ENCODE results near the gene CNTN3.

Gene CNTN3

DNA sequence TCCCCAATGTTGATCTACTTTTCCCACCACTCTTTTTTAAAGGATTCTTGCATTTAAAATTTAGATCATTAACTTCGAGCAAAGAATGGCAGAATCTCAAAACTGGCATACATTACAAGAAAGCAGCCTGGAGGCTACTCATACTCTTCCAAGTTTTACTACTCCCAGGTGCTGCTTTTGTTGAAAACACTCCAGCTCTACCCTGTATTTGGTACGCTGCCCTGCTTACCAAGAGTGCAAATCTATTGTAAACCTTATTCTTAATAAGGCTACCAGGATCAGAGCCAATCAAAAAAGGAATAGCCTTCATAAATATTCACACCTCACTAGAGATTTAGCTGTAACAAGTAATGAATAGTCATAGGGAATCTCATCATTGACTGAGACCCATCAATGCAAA lies 11.6 kb upstream of the CNTN3 start:
- no peak overlapping the region for H2AFZ ChIP-seq (ENCODE audit: low read length)
- H3K79me2 ChIP-seq (ENCODE audit: low read length): no peaks in the 10 kb centered on the region
- no peaks in the 10 kb centered on the region for H3K4me1 ChIP-seq (ENCODE audit: low read length)
- TF ChIP-seq, protein P1, sequence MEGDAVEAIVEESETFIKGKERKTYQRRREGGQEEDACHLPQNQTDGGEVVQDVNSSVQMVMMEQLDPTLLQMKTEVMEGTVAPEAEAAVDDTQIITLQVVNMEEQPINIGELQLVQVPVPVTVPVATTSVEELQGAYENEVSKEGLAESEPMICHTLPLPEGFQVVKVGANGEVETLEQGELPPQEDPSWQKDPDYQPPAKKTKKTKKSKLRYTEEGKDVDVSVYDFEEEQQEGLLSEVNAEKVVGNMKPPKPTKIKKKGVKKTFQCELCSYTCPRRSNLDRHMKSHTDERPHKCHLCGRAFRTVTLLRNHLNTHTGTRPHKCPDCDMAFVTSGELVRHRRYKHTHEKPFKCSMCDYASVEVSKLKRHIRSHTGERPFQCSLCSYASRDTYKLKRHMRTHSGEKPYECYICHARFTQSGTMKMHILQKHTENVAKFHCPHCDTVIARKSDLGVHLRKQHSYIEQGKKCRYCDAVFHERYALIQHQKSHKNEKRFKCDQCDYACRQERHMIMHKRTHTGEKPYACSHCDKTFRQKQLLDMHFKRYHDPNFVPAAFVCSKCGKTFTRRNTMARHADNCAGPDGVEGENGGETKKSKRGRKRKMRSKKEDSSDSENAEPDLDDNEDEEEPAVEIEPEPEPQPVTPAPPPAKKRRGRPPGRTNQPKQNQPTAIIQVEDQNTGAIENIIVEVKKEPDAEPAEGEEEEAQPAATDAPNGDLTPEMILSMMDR (IDR thresholded peaks at IDR 0.05; ENCODE audit: low read length): no peak
- TF ChIP-seq EZH2 (optimal IDR thresholded peaks at IDR 0.05; ENCODE audit: low read depth, low read length): no peak
- TF ChIP-seq EZH2phosphoT487 (IDR thresholded peaks at IDR 0.05; ENCODE audit: low read length): no peak
- H3K27ac ChIP-seq (ENCODE audit: low read length): no peak overlapping the region
- no peaks in the 10 kb centered on the region for H4K20me1 ChIP-seq (ENCODE audit: insufficient read depth, low read length)
- H3K9me2 ChIP-seq (replicated peaks; ENCODE audit: insufficient read depth, low read length): no peaks in the 10 kb centered on the region
- H3K9ac ChIP-seq (ENCODE audit: low read length): no peak overlapping the region
- no peak for DNase-seq
- no peaks in the 10 kb centered on the region for H3K27me3 ChIP-seq (replicated peaks; ENCODE audit: insufficient read depth, low read length)
- H3K4me2 ChIP-seq (ENCODE audit: low read depth, low read length): no peak overlapping the region
- no peaks in the 10 kb centered on the region for H3F3A ChIP-seq (ENCODE audit: insufficient read depth, low read length)
- H3K9me3 ChIP-seq (replicated peaks; ENCODE audit: insufficient read depth, low read length): no peaks in the 10 kb centered on the region
- H3K36me3 ChIP-seq (replicated peaks; ENCODE audit: insufficient read depth, low read length): no peaks in the 10 kb centered on the region
- H3K4me3 ChIP-seq (ENCODE audit: low read length): no peak overlapping the region

- Histone ChIP-seq H2AFZ (ENCODE audit: low read length) (no peak overlapping the region), H3K4me3 (ENCODE audit: low read length) (no peak overlapping the region), H3K36me3 (replicated peaks; ENCODE audit: insufficient read depth, low read length) (no peaks in the 10 kb centered on the region), H3K4me2 (ENCODE audit: low read depth, low read length) (no peak overlapping the region), H4K20me1 (ENCODE audit: insufficient read depth, low read length) (no peaks in the 10 kb centered on the region), H3K79me2 (ENCODE audit: low read length) (no peaks in the 10 kb centered on the region), H3K27ac (ENCODE audit: low read length) (no peak overlapping the region), H3F3A (ENCODE audit: insufficient read depth, low read length) (no peaks in the 10 kb centered on the region), H3K27me3 (replicated peaks; ENCODE audit: insufficient read depth, low read length) (no peaks in the 10 kb centered on the region), H3K9me3 (replicated peaks; ENCODE audit: insufficient read depth, low read length) (no peaks in the 10 kb centered on the region), H3K9me2 (replicated peaks; ENCODE audit: insufficient read depth, low read length) (no peaks in the 10 kb centered on the region), H3K9ac (ENCODE audit: low read length) (no peak overlapping the region), H3K4me1 (ENCODE audit: low read length) (no peaks in the 10 kb centered on the region)
- DNase-seq: no peak
- TF ChIP-seq EZH2phosphoT487 (IDR thresholded peaks at IDR 0.05; ENCODE audit: low read length) (no peak), EZH2 (optimal IDR thresholded peaks at IDR 0.05; ENCODE audit: low read depth, low read length) (no peak)
- TF ChIP-seq, protein P1 (IDR thresholded peaks at IDR 0.05; ENCODE audit: low read length): no peak
Observed at GRCh38 chr3:74624301-74624700, 9.8 kb upstream of the CNTN3 start.

DNA sequence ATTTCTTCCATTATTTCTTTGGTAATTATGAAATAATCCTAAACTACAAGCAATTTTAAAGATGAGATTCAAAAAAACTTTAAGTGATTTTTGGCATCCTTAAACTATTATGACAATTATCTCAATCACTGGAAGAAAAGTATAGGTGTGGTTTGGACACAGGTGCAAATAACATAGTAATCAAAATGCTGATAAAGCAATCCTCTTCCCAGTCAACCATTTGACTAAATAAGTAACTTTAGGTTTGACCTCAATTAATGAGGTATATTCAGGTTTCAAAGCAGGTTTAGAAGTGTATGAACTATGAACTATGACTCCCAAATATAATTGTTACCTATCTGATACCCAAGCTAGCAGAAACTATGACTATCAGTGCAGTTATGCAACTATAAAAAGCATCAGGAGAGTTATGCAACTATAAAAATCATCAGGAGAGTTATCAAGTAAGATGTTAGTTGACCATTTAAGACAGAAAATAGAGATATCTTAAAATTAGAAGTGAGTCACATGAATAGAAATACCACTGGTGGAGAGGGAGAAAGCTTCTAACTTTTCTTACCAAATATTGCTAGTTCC lies 8.9 kb upstream of the CNTN3 start:
- no peak for TF ChIP-seq EZH2 (optimal IDR thresholded peaks at IDR 0.05; ENCODE audit: low read depth, low read length)
- Histone ChIP-seq H3F3A (ENCODE audit: insufficient read depth, low read length) (no peaks in the 10 kb centered on the region), H3K9me2 (replicated peaks; ENCODE audit: insufficient read depth, low read length) (no peaks in the 10 kb centered on the region), H3K27me3 (replicated peaks; ENCODE audit: insufficient read depth, low read length) (no peaks in the 10 kb centered on the region), H3K27ac (ENCODE audit: low read length) (no peak overlapping the region), H3K4me1 (ENCODE audit: low read length) (no peaks in the 10 kb centered on the region), H3K4me2 (ENCODE audit: low read depth, low read length) (no peak overlapping the region), H4K20me1 (ENCODE audit: insufficient read depth, low read length) (no peaks in the 10 kb centered on the region), H3K9ac (ENCODE audit: low read length) (no peak overlapping the region), H3K9me3 (replicated peaks; ENCODE audit: insufficient read depth, low read length) (no peaks in the 10 kb centered on the region), H3K79me2 (ENCODE audit: low read length) (no peaks in the 10 kb centered on the region), H3K36me3 (replicated peaks; ENCODE audit: insufficient read depth, low read length) (no peaks in the 10 kb centered on the region), H2AFZ (ENCODE audit: low read length) (no peak overlapping the region), H3K4me3 (ENCODE audit: low read length) (no peak overlapping the region)
- DNase-seq: peak; percentile 24

- Histone ChIP-seq H3K9ac (ENCODE audit: low read length) (no peak overlapping the region), H3K9me2 (replicated peaks; ENCODE audit: insufficient read depth, low read length) (no peaks in the 10 kb centered on the region), H3K9me3 (replicated peaks; ENCODE audit: insufficient read depth, low read length) (no peaks in the 10 kb centered on the region), H3K4me2 (ENCODE audit: low read depth, low read length) (no peak overlapping the region), H3F3A (ENCODE audit: insufficient read depth, low read length) (no peaks in the 10 kb centered on the region), H3K79me2 (ENCODE audit: low read length) (no peaks in the 10 kb centered on the region), H2AFZ (ENCODE audit: low read length) (no peak overlapping the region), H4K20me1 (ENCODE audit: insufficient read depth, low read length) (no peaks in the 10 kb centered on the region), H3K4me3 (ENCODE audit: low read length) (no peak overlapping the region), H3K27me3 (replicated peaks; ENCODE audit: insufficient read depth, low read length) (no peaks in the 10 kb centered on the region), H3K27ac (ENCODE audit: low read length) (no peak overlapping the region), H3K36me3 (replicated peaks; ENCODE audit: insufficient read depth, low read length) (no peaks in the 10 kb centered on the region), H3K4me1 (ENCODE audit: low read length) (no peaks in the 10 kb centered on the region)
- TF ChIP-seq EZH2 (optimal IDR thresholded peaks at IDR 0.05; ENCODE audit: low read depth, low read length) (no peak), EZH2phosphoT487 (IDR thresholded peaks at IDR 0.05; ENCODE audit: low read length) (no peak)
- TF ChIP-seq, protein P1 (IDR thresholded peaks at IDR 0.05; ENCODE audit: low read length): no peak
- no peak for DNase-seq
Observed at GRCh38 chr3:74621581-74621980, 7.1 kb upstream of the CNTN3 start.

Measured in MM.1S (cell line).